ENCODE data around the gene ERBB4. TPM values are rescaled to one million over a fixed set of nuclear protein-coding genes. Genes with fewer than 3 reads are reported as not detected.

ERBB4 gene
- total and polyA plus RNA-seq, 7 donors: under 0.01 to 0.33 (median 0.08) TPM; not detected in 1

GRCh38 chr2:211934811-211935210 is 603.8 kb downstream of the ERBB4 start:
- Histone ChIP-seq H3K4me1 (no peaks in the 10 kb centered on the region), H3K4me3 (no peak overlapping the region), H3K9me3 (no peaks in the 10 kb centered on the region), H3K27ac (no peak overlapping the region), H3K36me3 (no peaks in the 10 kb centered on the region), H3K27me3 (no peaks in the 10 kb centered on the region)
- no peak for DNase-seq
- intact Hi-C loops (cut with DNase I): no loop called here
- 62 to 66% methylated on average over 1 of the region's 1 CpG for WGBS, 2 donors
- TF ChIP-seq POLR2AphosphoS5 (IDR thresholded peaks at IDR 0.05) (no peak), POLR2A (IDR thresholded peaks at IDR 0.05) (no peak), CTCF (IDR thresholded peaks at IDR 0.05) (no peak), EP300 (IDR thresholded peaks at IDR 0.05) (no peak)

GRCh38 chr2:211931314-211931713 is 607.3 kb downstream of the ERBB4 start:
- WGBS, 2 donors: 44 to 47% methylated on average over 3 of the region's 3 CpGs
- no peaks in the 10 kb centered on the region for H3K9me3 ChIP-seq
- no peak overlapping the region for H3K27ac ChIP-seq
- intact Hi-C loops (cut with DNase I): no loop called here
- no peaks in the 10 kb centered on the region for H3K27me3 ChIP-seq
- no peaks in the 10 kb centered on the region for H3K4me1 ChIP-seq
- no peak overlapping the region for H3K4me3 ChIP-seq
- no peak for TF ChIP-seq POLR2AphosphoS5 (IDR thresholded peaks at IDR 0.05)
- no peak for TF ChIP-seq CTCF (IDR thresholded peaks at IDR 0.05)
- H3K36me3 ChIP-seq: no peaks in the 10 kb centered on the region
- no peak for DNase-seq

GRCh38 chr2:211930331-211930730 is 608.3 kb downstream of the ERBB4 start:
- Histone ChIP-seq H3K27ac (no peak overlapping the region), H3K9me3 (no peaks in the 10 kb centered on the region), H3K4me1 (no peaks in the 10 kb centered on the region), H3K4me3 (no peak overlapping the region), H3K27me3 (no peaks in the 10 kb centered on the region), H3K36me3 (no peaks in the 10 kb centered on the region)
- intact Hi-C loops (cut with DNase I): no loop called here
- DNase-seq: no peak
- TF ChIP-seq POLR2AphosphoS5 (IDR thresholded peaks at IDR 0.05) (no peak), POLR2A (IDR thresholded peaks at IDR 0.05) (no peak), CTCF (IDR thresholded peaks at IDR 0.05) (no peak), EP300 (IDR thresholded peaks at IDR 0.05) (no peak)
- 18 to 33% methylated on average over 4 of the region's 4 CpGs for WGBS, 2 donors

- intact Hi-C loops (cut with DNase I): no loop called here
- no peaks in the 10 kb centered on the region for H3K9me3 ChIP-seq
- no peak overlapping the region for H3K4me3 ChIP-seq
- H3K27ac ChIP-seq: no peak overlapping the region
- TF ChIP-seq CTCF (IDR thresholded peaks at IDR 0.05): no peak
- TF ChIP-seq EP300 (IDR thresholded peaks at IDR 0.05): no peak
- no peak for TF ChIP-seq POLR2AphosphoS5 (IDR thresholded peaks at IDR 0.05)
- no peak for TF ChIP-seq POLR2A (IDR thresholded peaks at IDR 0.05)
- no peaks in the 10 kb centered on the region for H3K4me1 ChIP-seq
- DNase-seq: no peak
- no peaks in the 10 kb centered on the region for H3K27me3 ChIP-seq
- WGBS, 2 donors: 30 to 54% methylated on average over 8 of the region's 8 CpGs
- no peaks in the 10 kb centered on the region for H3K36me3 ChIP-seq
These were observed 610.4 kb downstream of the ERBB4 start for GRCh38 chr2:211928201-211928600.

- H3K4me3 ChIP-seq: no peak overlapping the region
- no peak overlapping the region for H3K27ac ChIP-seq
- H3K9me3 ChIP-seq: no peaks in the 10 kb centered on the region
- H3K36me3 ChIP-seq: no peaks in the 10 kb centered on the region
- H3K4me1 ChIP-seq: no peaks in the 10 kb centered on the region
- no peaks in the 10 kb centered on the region for H3K27me3 ChIP-seq
- WGBS, 2 donors: 39 to 55% methylated on average over 4 of the region's 4 CpGs
- DNase-seq: no peak
- intact Hi-C loops (cut with DNase I): no loop called here
- TF ChIP-seq POLR2AphosphoS5 (IDR thresholded peaks at IDR 0.05) (no peak), CTCF (IDR thresholded peaks at IDR 0.05) (no peak)
These were observed 615.6 kb downstream of the ERBB4 start for GRCh38 chr2:211923019-211923418.
